H9 (cell line): ENCODE results near the gene RIBC2. TPM values are rescaled to one million over a fixed set of nuclear protein-coding genes. Genes with fewer than 3 reads are reported as not detected.

ENCODE experiments used
- DNase-seq: peaks from one replicate; pipeline ENCODE4 v3.0.0-alpha.2; 2017
- H2AFZ ChIP-seq: one replicate; pipeline ENCODE4 v1.6.1; 2013; ENCODE audit warnings: mild to moderate bottlenecking, low read length, control low read depth, moderate library complexity
- H2AK5ac ChIP-seq: 2 replicates; pipeline ENCODE4 v1.6.1; 2013; ENCODE audit warnings: low read length, control low read depth, mixed read lengths; ENCODE audit not compliant: insufficient read length
- H2BK120ac ChIP-seq: one replicate; pipeline ENCODE4 v1.6.1; 2013; ENCODE audit warnings: low read depth, mild to moderate bottlenecking, low read length, control low read depth, inconsistent platforms; ENCODE audit not compliant: poor library complexity, severe bottlenecking
- H2BK12ac ChIP-seq: 2 replicates; pipeline ENCODE4 v1.6.1; 2013; ENCODE audit warnings: low read length, control low read depth, mixed read lengths, low read depth; ENCODE audit not compliant: insufficient read length
- H2BK15ac ChIP-seq: 2 replicates; pipeline ENCODE4 v1.6.1; 2013; ENCODE audit warnings: low read depth, low read length, control low read depth
- H2BK20ac ChIP-seq: one replicate; pipeline ENCODE4 v1.6.1; 2013; ENCODE audit warnings: low read depth, mild to moderate bottlenecking, low read length, control low read depth, inconsistent platforms; ENCODE audit not compliant: poor library complexity, severe bottlenecking
- H2BK5ac ChIP-seq: 2 replicates; pipeline ENCODE4 v1.6.1; 2013; ENCODE audit warnings: low read length, control low read depth, mixed read lengths; ENCODE audit not compliant: insufficient read length
- H3K14ac ChIP-seq: 2 replicates; pipeline ENCODE4 v1.6.1; 2013; ENCODE audit warnings: low read length, control low read depth; ENCODE audit not compliant: insufficient read depth
- H3K18ac ChIP-seq: 2 replicates; pipeline ENCODE4 v1.6.1; 2013; ENCODE audit warnings: low read depth, mild to moderate bottlenecking, mixed read lengths, low read length, control low read depth; ENCODE audit not compliant: insufficient read length
- H3K23ac ChIP-seq: 2 replicates; pipeline ENCODE4 v1.6.1; 2013; ENCODE audit warnings: low read length, control low read depth, mixed read lengths, low read depth; ENCODE audit not compliant: insufficient read length
- H3K23me2 ChIP-seq: 2 replicates; pipeline ENCODE4 v1.6.1; 2013; ENCODE audit warnings: low read depth, mild to moderate bottlenecking, mixed read lengths, low read length, control low read depth; ENCODE audit not compliant: insufficient read length, poor library complexity, severe bottlenecking
- H3K27ac ChIP-seq: 2 replicates; pipeline ENCODE4 v1.5.1; 2013; ENCODE audit warnings: low read length, control low read depth, mixed read lengths, low read depth; ENCODE audit not compliant: insufficient read length
- H3K27me3 ChIP-seq: 2 replicates; pipeline ENCODE4 v1.6.1; 2013; ENCODE audit warnings: low read length, control low read depth, inconsistent platforms; ENCODE audit not compliant: insufficient read depth
- H3K4ac ChIP-seq: 2 replicates; pipeline ENCODE4 v1.6.1; 2013; ENCODE audit warnings: low read depth, mild to moderate bottlenecking, control low read depth, inconsistent platforms, low read length, moderate library complexity
- H3K4me1 ChIP-seq: 2 replicates; pipeline ENCODE4 v1.6.1; 2013; ENCODE audit warnings: low read length, control low read depth, inconsistent platforms; ENCODE audit not compliant: insufficient read depth
- H3K4me2 ChIP-seq: 2 replicates; pipeline ENCODE4 v1.6.1; 2013; ENCODE audit warnings: low read length, control low read depth, mixed read lengths; ENCODE audit not compliant: insufficient read length, insufficient read depth
- H3K56ac ChIP-seq: 2 replicates; pipeline ENCODE4 v1.6.1; 2013; ENCODE audit warnings: low read depth, mild to moderate bottlenecking, mixed read lengths, low read length, control low read depth; ENCODE audit not compliant: insufficient read length
- H3K79me1 ChIP-seq: 2 replicates; pipeline ENCODE4 v1.6.1; 2013; ENCODE audit warnings: low read depth, mild to moderate bottlenecking, moderate library complexity, low read length, control low read depth, inconsistent platforms; ENCODE audit not compliant: insufficient read depth, poor library complexity, severe bottlenecking
- H3K79me2 ChIP-seq: 2 replicates; pipeline ENCODE4 v1.6.1; 2013; ENCODE audit warnings: low read length, control low read depth, inconsistent platforms; ENCODE audit not compliant: insufficient read depth
- H3K9ac ChIP-seq: 2 replicates; pipeline ENCODE4 v1.6.1; 2013; ENCODE audit warnings: low read length, control low read depth, mixed read lengths; ENCODE audit not compliant: insufficient read length; ENCODE audit errors: extremely low read depth
- H3K9me3 ChIP-seq: one replicate; pipeline ENCODE4 v1.6.1; 2013; ENCODE audit warnings: low read depth, low read length, inconsistent platforms; ENCODE audit not compliant: control insufficient read depth
- H3T11ph ChIP-seq: one replicate; pipeline ENCODE4 v1.6.1; 2013; ENCODE audit warnings: mild to moderate bottlenecking, low read length, control low read depth, inconsistent platforms
- H4K20me1 ChIP-seq: one replicate; pipeline ENCODE4 v1.6.1; 2013; ENCODE audit not compliant: control insufficient read depth, insufficient read length, insufficient read depth
- H4K5ac ChIP-seq: 2 replicates; pipeline ENCODE4 v1.6.1; 2013; ENCODE audit warnings: low read depth, mild to moderate bottlenecking, mixed read lengths, low read length, control low read depth; ENCODE audit not compliant: insufficient read length
- H4K8ac ChIP-seq: replicated peaks from 2 replicates; pipeline ENCODE4 v1.6.1; 2013; ENCODE audit warnings: low read length, control low read depth, mixed read lengths, low read depth; ENCODE audit not compliant: insufficient read length
- H4K91ac ChIP-seq: 2 replicates; pipeline ENCODE4 v1.6.1; 2013; ENCODE audit warnings: low read depth, mild to moderate bottlenecking, moderate library complexity, mixed read lengths, low read length, control low read depth; ENCODE audit not compliant: insufficient read length
- H3K27ac Mint-ChIP-seq, 3 experiments: 2 replicates in 2 of 3; 3 replicates in 1 of 3; pipeline ENCODE4 v1.8.0; 2020 to 2021; ENCODE audit warnings: mixed read lengths in 3 of 3, mild to moderate bottlenecking in 1 of 3, moderate library complexity in 1 of 3
- H3K27me3 Mint-ChIP-seq: 2 replicates; pipeline ENCODE4 v1.8.0; 2021; ENCODE audit warnings: low read depth, mild to moderate bottlenecking, moderate library complexity, mixed read lengths
- H3K36me3 Mint-ChIP-seq, 3 experiments: 2 replicates in 2 of 3; 3 replicates in 1 of 3; pipeline ENCODE4 v1.8.0; 2020 to 2021; ENCODE audit warnings: low read depth in 3 of 3, mixed read lengths in 3 of 3; ENCODE audit not compliant: insufficient read depth in 1 of 3
- H3K4me1 Mint-ChIP-seq, 2 experiments: 2 replicates each; pipeline ENCODE4 v1.8.0; 2020; ENCODE audit warnings: mixed read lengths in 2 of 2
- H3K4me3 Mint-ChIP-seq, 2 experiments: 2 replicates in 1 of 2; 3 replicates in 1 of 2; pipeline ENCODE4 v1.8.0; 2020 to 2021; ENCODE audit warnings: mild to moderate bottlenecking in 2 of 2, mixed read lengths in 2 of 2, moderate library complexity in 1 of 2
- H3K9me3 Mint-ChIP-seq, 2 experiments: 2 replicates in 1 of 2; 3 replicates in 1 of 2; pipeline ENCODE4 v1.8.0; 2020; ENCODE audit warnings: mild to moderate bottlenecking in 2 of 2, mixed read lengths in 2 of 2, moderate library complexity in 1 of 2
- WGBS: extraction: QIAGEN DNeasy Blood & Tissue Kit; methylation state at CpG from one replicate; pipeline ENCODE4 v1.1.7; 2013; ENCODE audit warnings: missing lambda C conversion rate, low lambda C conversion rate, mixed read lengths; ENCODE audit not compliant: insufficient read length; ENCODE audit errors: extremely low coverage; 5-methylcytosine and 5-hydroxymethylcytosine counted together
- total RNA-seq: library from RNA; stranded (reverse); gene quantifications from 2 replicates; pipeline ENCODE4 v1.2.1, GENCODE V29; 2021
- TF ChIP-seq, protein P1 (sequence below): fragments of 200-600 bp; sonication (generic); conservative IDR thresholded peaks from 3 replicates; pipeline ENCODE4 v1.8.0; 2021; ENCODE audit warnings: antibody characterized with exemption, mild to moderate bottlenecking

Gene RIBC2
- total RNA-seq, 1 experiment from 2014 or later, result 4.1 TPM

DNA sequence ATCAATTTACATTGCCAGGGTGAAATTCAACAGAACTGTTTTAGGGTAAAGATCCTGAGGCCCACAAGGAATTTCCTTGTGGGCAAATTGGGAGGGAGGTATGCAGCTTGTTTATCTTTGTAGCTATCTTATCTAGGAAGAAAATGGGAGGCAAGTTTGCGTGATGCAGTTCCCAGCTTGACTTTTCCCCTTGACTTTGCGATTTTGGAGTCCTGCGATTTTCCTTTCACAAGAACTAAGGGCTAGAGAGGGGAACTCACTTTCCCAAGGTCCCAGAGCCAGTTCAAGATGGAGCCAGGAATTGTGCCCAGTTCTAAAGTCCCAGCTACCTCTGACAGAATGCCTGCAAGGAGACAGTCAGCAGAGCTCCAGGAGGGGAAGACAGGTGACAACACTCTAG lies 30.7 kb downstream of the RIBC2 start:
- no peak for DNase-seq
- Histone ChIP-seq H2BK15ac (no peak overlapping the region), H3K27ac (no peak overlapping the region), H3K27me3 (no peaks in the 10 kb centered on the region), H3K9ac (no peak overlapping the region), H3K14ac (no peak overlapping the region), H3K23ac (no peak overlapping the region), H3K79me1 (no peaks in the 10 kb centered on the region), H3K4me2 (no peak overlapping the region), H3T11ph (no peak overlapping the region), H4K8ac (no peak overlapping the region), H2BK120ac (no peak overlapping the region), H2AFZ (no peak overlapping the region), H4K91ac (no peak overlapping the region), H3K56ac (no peak overlapping the region), H3K18ac (no peak overlapping the region), H3K23me2 (peaks cover 2% of the 10 kb centered on the region), H4K5ac (no peak overlapping the region), H3K79me2 (no peaks in the 10 kb centered on the region), H4K20me1 (peaks cover 3% of the 10 kb centered on the region), H2BK12ac (no peak overlapping the region), H3K4me1 (0 out of 2 replicates have a peak, but pooled peaks cover 2% of the 10 kb centered on the region), H2AK5ac (no peak overlapping the region), H2BK5ac (no peak overlapping the region), H3K9me3 (no peaks in the 10 kb centered on the region), H2BK20ac (no peak overlapping the region), H3K4ac (no peak overlapping the region)
- TF ChIP-seq, protein P1, sequence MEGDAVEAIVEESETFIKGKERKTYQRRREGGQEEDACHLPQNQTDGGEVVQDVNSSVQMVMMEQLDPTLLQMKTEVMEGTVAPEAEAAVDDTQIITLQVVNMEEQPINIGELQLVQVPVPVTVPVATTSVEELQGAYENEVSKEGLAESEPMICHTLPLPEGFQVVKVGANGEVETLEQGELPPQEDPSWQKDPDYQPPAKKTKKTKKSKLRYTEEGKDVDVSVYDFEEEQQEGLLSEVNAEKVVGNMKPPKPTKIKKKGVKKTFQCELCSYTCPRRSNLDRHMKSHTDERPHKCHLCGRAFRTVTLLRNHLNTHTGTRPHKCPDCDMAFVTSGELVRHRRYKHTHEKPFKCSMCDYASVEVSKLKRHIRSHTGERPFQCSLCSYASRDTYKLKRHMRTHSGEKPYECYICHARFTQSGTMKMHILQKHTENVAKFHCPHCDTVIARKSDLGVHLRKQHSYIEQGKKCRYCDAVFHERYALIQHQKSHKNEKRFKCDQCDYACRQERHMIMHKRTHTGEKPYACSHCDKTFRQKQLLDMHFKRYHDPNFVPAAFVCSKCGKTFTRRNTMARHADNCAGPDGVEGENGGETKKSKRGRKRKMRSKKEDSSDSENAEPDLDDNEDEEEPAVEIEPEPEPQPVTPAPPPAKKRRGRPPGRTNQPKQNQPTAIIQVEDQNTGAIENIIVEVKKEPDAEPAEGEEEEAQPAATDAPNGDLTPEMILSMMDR, result no peak
- WGBS, result no CpG with 5 or more reads among the region's 3 CpGs
- no peaks in the 10 kb centered on the region; the same call in none of the 2 replicates for H3K27me3 Mint-ChIP-seq
- H3K27ac Mint-ChIP-seq, result no peak overlapping the region
- peaks cover 8 to 12% of the 10 kb centered on the region in 2 experiments for H3K4me1 Mint-ChIP-seq
- H3K9me3 Mint-ChIP-seq, result no peaks in the 10 kb centered on the region; a peak in 1 of 5 replicates
- no peaks in the 10 kb centered on the region for H3K36me3 Mint-ChIP-seq
- no peak overlapping the region for H3K4me3 Mint-ChIP-seq
